Right kidney (tissue), 1 donor: ENCODE measurements around the gene HOXC10.

Experiments used
- DNase-seq: peaks from one replicate; pipeline ENCODE4 v3.0.0-alpha.2; 2016

HOXC10 gene

DNA sequence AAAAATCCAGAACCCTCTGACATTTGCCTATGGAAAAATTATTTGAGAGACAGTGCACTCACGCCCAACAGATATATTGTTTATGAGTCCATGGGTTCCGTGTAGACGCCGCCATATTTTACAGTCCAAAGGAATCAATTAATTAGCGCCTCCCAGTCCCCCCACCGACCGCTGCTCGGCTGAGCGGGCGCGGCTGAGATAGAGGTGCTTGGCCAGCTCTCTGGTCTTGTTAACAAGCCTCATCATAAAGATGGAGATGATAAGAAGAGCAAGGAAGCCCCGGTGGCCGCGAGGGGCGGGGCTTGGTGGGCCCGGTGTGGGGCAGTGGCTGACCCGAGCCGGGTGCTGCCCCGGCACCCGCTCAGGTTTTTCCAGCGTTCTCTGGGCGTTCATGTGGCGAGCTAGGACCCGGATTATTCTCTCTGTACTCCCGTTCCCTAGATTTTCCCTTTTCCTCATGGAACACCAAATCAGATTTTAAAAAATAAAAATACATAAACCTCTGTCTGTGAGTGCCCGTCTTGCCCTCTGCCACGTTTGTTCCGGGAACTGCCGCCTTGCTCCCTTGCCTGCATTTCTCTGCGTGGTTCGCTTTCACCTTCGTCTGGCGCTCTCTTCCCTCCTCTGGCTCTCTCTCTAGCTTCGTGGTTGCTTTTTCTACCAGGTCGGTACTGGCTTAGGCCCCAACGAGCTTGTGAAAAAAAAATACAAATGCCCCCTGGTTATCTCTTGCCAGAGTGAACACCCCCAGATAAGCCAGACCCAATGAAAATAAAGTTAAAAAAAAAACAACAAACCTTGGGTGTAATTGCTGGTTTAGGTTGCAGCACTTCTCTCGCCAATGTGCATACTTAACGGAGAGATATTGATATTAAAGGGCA lies 21.3 kb upstream of the HOXC10 start:
- peak; percentile 50 for DNase-seq

DNA sequence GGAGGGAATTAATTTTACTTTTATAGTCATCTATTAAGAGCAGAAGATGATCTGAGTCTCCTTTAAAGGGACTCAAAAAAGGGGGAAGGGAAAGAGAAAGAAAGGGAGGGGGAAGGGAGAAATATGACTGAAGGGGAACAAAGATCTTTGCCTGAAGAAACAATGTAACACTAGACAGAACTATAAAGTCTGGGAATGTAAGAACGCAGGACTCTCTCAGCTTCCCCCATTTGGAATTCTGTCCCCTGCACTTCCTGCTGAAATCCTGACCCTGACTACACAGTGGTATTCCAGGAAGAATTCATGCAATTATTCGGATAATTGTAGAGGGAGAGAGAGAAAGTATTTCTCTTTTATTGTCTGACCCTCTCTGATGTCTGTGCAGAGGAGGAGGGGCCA lies 20.6 kb upstream of the HOXC10 start:
- DNase-seq: peak; percentile 44

DNA sequence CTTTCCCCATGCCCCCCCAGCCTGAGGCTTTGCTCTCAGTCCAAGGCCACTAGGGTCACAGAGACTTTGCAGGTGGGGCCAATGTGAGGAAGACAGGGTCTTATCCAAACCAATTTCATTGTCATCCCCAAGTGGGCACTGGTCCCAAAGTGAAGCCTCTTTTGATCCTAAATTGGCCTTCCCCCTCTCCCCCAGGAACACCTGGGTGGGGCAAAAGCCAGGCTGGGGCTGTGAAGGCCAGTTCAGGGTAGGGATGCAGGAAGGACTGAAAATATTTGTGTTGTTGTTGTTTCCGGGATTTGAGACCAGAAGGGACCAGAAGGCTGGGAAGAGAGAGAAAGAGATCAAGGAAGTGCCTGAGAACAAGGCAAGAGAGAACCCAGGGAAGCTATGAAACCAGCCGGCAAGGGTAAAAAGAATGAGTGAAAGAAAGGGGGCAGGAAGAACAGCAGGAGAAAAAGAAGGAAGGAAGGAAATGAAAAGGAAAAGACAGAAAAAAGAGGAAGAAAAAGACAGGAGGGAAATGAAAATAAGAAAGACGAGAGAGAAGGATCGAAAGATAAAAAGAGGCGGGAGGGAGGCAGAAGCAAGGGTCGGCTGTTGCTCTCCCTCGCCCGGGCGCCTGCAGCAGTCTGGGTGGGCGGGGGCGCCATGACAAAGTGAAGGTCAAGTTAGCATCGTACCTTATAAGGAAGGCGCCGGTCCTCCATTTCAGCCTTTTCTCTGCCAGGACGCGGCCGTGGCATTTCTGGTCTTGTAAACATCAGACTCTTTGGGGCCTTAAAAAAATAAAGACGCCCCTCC lies 19.5 kb upstream of the HOXC10 start:
- peak; percentile 70 for DNase-seq

DNA sequence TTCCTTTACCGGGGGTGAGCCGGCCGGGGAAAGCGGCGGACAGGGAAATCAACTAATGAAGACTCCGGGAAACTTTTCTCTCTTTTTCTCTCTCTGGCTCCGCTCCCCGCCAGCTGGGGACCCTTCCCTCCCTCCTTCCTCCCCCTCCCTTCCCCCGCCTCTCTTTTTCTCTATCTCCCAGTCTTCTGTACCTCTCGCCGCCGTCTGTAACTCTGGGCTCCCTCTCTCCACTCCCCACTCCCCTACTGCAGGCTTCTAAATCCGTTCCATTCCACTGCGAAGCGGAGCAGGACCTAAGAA lies 18.9 kb upstream of the HOXC10 start:
- DNase-seq: no peak

GRCh38 chr12:53966385-53967133 lies 18.4 kb upstream of the HOXC10 start:
- DNase-seq: peak; percentile 77

DNA sequence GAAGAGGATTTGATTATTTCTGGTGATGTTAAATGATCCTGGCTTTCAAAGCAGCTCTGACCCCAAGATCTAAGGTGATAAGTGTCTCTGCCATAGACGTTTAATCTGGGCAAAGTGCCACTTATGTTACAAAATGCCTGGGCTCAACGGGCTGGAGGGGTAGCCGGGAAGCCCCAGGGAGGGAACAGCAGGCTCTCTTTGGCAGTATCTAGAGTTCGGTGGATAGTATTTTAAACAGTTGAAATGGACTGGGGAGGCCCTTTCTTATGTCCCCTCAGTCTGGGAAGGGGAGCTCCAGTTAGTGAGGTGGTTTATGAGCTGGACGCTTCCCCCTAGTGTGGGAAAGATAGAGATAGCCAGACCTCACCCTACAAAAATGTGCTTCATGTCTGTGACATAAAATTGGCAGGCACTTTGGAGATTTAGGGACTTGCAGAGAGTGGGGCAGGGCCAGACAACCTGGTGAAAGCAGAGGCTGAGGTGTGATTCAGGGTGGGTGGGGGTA lies 17.5 kb upstream of the HOXC10 start:
- DNase-seq: no peak

DNA sequence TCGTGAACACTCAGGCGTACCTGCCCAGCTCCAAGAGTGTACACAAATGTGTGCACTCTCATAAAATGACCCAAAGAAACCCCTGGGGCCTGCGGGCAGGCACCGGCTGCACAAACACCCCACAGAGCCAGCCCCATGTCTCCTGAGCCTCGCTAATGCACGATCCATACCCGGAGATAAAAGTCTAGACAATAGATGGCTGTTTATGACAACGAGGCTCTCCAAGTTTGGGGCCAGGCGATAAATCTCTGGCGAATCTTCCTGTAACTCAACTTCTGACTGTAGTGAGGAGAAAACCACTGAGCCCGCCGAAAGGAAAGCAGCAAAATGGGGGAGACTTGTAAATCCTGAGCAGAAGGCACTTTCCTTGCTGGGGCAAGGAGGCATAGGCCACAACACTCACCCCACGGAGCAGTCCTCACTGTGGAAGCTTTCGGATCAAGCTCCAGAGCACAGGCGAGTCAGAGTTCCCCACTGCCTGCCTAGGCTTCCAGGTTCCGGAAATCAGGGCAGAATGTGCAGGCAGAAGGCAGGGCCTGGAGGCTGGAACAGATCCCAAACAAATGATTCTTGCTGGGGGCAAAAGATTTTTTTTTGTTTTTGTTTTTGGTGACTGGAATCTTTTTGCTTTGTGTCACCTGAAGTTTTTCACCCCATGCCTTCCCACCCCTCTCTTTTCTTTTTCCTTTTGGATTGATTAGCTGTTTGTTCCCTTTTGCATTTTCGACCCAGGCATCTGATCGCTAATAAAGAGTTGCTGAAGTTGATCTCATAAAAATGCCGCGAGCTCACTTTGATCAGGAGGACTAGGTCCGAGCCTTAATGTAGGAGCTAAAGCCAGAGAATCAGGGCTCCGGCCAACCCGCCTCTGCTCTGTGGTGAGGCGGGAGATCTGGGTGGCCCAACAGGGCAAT lies 16.5 kb upstream of the HOXC10 start:
- DNase-seq: no peak

- no peak for DNase-seq
These were observed 15.2 kb upstream of the HOXC10 start for GRCh38 chr12:53969588-53970259.

DNA sequence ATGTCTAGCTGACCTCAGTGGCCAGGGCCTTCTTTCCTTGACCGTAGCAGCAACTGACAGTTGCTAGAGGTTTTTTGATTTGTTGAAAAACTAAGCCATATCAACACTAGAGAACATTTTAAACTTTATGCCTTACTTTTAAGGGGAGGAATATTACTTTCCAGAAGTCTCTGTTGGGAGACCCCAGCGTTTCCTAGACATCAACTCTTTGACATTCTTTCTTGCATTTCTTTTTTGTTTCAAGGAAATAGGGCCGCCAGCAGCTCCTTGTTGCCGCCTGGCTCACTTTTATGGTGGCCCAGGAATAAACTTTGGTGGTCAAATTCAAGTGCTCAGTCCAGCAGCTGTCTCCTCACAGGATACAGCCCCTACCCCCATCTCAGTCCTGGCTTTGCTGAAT lies 14.5 kb upstream of the HOXC10 start:
- no peak for DNase-seq

DNA sequence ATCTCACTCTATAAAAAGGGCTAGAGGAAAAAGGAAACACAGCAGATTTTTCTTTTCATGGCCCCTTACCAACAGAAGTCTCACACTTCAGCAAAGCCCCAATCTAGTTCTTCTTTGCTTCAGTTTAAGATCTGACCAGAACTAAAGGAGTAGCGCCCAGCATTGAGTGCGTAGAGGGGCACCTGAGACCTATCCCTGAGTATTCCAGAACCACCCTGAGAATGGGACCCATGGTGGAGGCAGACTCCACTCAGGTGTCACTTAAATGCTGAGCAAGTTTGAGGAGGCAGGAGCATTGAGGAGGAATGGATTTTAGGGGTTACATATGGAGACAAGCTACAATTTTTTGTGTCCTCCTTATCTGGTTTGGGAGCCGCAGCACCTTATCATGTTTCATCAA lies 13.8 kb upstream of the HOXC10 start:
- DNase-seq: no peak

- DNase-seq: no peak
These were observed 13.3 kb upstream of the HOXC10 start for GRCh38 chr12:53971686-53972085.

DNA sequence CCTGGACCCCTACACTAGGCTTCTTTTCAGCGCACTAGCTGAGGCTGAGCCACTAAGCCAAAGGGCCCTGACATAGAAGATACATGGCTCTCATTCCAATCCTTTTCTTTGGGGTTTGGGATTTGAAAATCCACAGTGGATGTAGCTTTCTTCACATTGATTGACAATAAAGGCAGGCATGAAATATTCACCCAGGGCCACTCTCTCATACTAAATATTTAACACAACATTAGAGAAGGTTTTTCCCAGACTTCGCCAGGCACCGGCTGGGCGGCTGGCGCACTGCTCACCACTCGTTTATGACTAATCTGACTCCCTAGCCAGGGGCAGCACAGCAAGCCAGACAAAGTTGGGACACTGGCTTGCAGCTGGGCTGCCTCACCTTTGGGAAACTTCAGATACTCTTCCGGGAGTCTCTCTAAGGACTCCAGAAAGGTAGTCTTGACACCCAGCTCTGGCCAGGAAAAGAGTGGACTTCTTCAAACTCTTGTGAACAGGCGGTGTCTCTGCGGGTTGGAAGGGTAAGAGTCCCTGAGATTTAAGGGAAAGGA lies 12.7 kb upstream of the HOXC10 start:
- no peak for DNase-seq

DNA sequence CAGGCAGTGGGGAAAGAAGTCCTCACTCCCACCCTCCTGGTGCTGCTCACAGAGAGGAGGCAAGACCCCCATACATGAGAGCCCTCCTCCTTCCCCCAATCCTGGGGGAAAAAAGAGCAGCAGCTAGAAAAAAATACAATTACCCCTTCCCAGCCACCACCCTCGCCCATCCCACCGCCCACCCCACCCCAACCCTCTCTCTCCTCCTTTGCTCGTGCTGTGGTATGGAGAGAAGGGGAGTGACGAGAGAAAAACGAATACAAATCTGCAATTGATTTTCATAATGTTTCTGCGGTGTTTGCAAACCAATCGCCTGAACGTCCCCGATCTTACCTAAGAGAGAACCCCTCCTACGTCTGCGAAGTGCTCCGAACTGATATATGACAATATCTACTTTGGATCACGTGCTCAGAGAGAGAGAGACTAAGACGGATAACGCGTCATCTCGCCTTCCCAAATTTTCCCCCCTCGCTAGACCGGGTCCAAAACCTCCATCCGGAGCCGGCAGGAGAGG lies 12.2 kb upstream of the HOXC10 start, which contains the start of gene HOXC11:
Gene HOXC11 (plus strand): TSS at position 405 of the 514 bp plus-strand sequence. CDS start 116 bp downstream, outside the sequence.
- no peak for DNase-seq

DNA sequence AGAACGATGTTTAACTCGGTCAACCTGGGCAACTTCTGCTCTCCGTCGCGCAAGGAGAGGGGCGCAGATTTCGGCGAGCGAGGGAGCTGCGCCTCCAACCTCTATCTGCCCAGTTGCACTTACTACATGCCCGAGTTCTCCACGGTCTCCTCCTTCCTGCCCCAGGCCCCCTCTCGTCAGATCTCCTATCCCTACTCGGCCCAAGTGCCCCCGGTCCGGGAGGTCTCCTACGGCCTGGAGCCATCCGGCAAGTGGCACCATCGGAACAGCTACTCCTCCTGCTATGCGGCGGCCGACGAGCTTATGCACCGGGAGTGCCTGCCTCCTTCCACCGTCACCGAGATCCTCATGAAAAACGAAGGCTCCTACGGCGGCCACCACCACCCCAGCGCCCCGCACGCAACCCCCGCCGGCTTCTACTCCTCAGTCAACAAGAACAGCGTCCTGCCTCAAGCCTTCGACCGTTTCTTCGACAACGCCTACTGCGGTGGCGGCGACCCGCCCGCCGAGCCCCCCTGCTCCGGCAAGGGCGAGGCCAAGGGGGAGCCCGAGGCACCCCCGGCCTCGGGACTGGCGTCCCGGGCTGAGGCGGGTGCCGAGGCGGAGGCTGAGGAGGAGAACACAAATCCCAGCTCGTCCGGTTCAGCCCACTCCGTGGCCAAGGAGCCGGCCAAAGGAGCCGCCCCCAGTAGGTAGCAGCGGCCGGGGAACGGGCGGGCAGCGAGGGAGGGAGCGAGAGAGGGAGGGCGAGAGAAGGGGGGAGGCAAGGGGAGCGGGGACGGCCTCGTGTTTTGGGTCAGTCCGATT lies 11.5 kb upstream of the HOXC10 start:
- peak; percentile 86 for DNase-seq

DNA sequence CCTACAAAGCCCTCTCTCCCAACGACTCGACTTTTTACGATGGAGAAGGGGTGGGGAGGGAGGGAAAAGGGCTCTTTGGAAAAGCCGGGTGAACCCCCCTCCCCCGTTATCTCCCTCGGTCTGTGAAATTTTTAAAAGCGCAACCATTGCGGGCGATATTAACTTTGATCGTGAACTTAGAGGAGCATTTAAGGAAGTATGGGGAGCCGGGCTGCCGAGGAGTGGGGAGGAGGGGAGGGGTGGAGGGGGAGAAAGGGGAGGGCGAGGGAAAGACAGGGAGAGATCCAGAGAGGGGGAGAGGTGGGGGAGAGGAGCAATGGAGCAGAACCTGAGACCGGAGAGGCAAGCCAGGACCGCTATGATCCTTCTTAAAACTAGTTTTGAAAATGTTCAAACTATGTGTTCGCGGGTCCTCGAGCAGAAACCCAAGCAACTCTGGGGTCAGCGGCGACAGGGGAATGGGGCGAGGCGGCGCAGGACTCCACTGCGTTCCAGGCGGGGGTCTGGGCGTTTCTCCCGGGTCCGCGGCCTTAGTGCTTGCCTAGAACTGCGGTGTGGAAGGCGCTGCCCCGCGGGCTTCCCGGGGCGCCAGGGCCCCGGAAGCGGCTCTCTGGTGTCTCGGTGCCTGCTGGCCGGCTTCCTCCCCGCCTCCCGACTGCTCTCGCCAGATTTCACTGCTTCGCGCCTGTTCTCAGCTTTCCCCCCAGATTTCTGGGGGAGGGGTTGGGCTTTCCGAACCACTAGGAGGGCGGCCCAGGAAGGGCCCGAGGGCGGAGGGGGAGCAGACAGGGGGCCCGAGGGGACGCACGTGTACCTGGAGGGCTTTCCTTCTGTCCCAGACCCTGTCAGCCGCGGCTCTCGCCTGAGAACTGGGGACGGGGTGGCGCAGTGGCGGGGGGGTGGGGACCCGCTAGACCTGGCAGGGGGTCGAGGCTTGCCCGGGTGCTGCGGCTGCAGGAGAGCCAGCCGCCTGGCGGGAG lies 10.6 kb upstream of the HOXC10 start, which contains the start of gene HOTAIR:
Gene HOTAIR (minus strand): TSS at position 871 of the 980 bp plus-strand sequence.
- peak; percentile 84 for DNase-seq

DNA sequence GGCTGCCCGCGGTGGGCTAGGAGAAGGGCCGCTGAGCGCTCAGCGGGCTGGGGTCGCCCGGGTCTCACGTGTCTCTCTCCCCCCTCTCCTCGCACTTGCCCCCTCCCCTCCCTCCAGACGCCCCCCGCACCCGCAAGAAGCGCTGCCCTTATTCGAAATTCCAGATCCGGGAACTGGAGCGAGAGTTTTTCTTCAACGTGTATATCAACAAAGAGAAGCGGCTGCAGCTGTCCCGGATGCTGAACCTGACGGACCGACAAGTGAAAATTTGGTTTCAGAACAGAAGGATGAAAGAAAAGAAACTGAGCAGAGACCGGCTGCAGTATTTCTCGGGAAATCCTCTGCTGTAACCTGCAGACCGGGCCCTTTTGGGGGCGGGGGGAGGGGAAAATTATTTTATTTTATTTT lies 9.9 kb upstream of the HOXC10 start:
- DNase-seq: no peak

DNA sequence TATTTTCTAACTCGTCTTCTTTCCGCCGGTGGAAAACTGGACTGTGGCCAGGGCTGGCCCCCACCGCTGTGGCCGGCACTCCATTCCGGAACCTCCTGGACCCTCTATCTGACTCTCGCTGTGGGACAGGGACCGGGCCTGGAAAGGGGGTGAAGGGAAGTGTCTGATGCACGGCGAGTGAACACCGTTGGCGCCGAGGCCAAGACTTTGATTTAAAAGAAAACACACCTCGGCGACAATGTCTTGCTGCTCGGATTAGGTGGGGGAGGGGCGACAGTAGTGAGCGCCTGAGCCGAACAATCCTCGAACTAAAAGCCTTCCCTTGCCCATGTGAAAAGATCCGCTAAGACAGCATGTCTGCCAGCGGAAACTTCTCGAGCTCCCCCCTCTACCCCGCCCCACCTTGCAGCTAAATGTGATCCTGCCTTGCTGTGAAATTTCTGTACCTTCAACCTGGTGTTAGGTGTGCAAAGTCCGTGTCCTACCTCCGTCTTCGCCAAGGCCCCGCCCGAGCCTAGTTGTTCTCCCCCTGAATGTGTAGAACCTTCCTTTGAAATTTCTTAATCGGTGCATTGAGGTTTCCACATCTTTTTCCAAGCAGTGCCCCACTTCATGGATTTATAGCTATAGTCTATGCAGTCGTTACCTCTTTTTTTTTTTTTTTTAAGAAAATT lies 9.3 kb upstream of the HOXC10 start:
- DNase-seq: peak; percentile 67
